Right atrium auricular region (tissue), 2 donors: ENCODE measurements around the gene GLYATL2. TPM values are rescaled to one million over a fixed set of nuclear protein-coding genes. Genes with fewer than 3 reads are reported as not detected.

Source experiments
- DNase-seq: peaks from one replicate; pipeline ENCODE4 v3.0.0-alpha.2; 2019; ENCODE audit warnings: low spot score
- H3K27ac ChIP-seq, 2 donors: fragments of 200-600 bp; sonication (generic); 1 replicate in 1 of 2; 2 replicates in 1 of 2; pipeline ENCODE4 v1.5.1; 2016 to 2019
- H3K27me3 ChIP-seq, 2 donors: fragments of 200-600 bp; sonication (generic); one replicate each; pipeline versions ENCODE4 v1.5.1 to v1.6.0; 2017 to 2019
- H3K36me3 ChIP-seq: fragments of 200-600 bp; sonication (generic); one replicate; pipeline ENCODE4 v1.5.1; 2016
- H3K4me1 ChIP-seq, 2 donors: fragments of 200-600 bp; sonication (generic); one replicate each; pipeline versions ENCODE4 v1.5.1 to v1.6.0; 2017 to 2019
- H3K4me3 ChIP-seq, 2 donors: fragments of 200-600 bp; sonication (generic); 1 replicate in 1 of 2; 2 replicates in 1 of 2; pipeline ENCODE4 v1.5.1; 2017 to 2019; ENCODE audit warnings: mild to moderate bottlenecking in 1 of 2, moderate library complexity in 1 of 2
- H3K9me3 ChIP-seq, 2 donors: fragments of 200-600 bp; sonication (generic); one replicate each; pipeline ENCODE4 v1.5.1; 2019
- CTCF ChIP-seq, 2 donors: fragments of 200-600 bp; sonication (generic); IDR thresholded peaks; one replicate each; pipeline ENCODE4 v1.5.1; 2019; ENCODE audit warnings: antibody characterized with exemption in 2 of 2
- total RNA-seq, 2 donors: library from RNA; depleted of rRNA; stranded (reverse); fragments of >200 nt; gene quantifications; one replicate each; pipeline ENCODE4 v1.1.0, GENCODE V29; 2016

GLYATL2 gene
- total RNA-seq, 2 donors from 2014 or later: 0.24 TPM; not detected in 1

GRCh38 chr11:58867556-58867955 is 23.1 kb upstream of the GLYATL2 start:
- H3K9me3 ChIP-seq: no peaks in the 10 kb centered on the region
- TF ChIP-seq CTCF (IDR thresholded peaks at IDR 0.05): no peak
- H3K27me3 ChIP-seq: no peaks in the 10 kb centered on the region
- no peak for DNase-seq
- no peak overlapping the region for H3K4me3 ChIP-seq
- no peak overlapping the region for H3K27ac ChIP-seq
- H3K36me3 ChIP-seq: no peaks in the 10 kb centered on the region
- H3K4me1 ChIP-seq: no peaks in the 10 kb centered on the region

DNA sequence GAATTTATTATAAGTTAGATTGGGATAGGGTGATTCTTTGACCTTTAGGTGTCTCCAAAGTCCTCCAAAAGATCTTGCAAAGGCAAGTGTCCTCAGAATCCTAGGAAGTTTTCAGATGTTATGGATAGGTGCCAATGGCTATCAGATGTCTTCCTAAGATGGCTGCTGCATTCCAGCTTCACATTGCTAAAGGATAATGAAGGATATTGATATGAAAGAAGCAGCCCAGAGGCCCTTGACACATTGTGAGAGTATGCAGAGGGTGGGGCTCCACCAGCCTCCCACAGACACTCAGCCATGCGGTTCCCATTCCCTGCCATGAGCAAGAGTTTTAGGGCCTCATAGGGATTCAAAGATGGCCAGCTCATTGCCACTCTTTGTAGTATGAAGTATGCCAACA is 22.3 kb upstream of the GLYATL2 start:
- Histone ChIP-seq H3K4me3 (no peak overlapping the region), H3K27me3 (no peaks in the 10 kb centered on the region), H3K27ac (no peak overlapping the region), H3K36me3 (no peaks in the 10 kb centered on the region), H3K4me1 (no peaks in the 10 kb centered on the region), H3K9me3 (peaks cover 0 to 6% of the 10 kb centered on the region in 2 donors)
- TF ChIP-seq CTCF (IDR thresholded peaks at IDR 0.05): no peak
- DNase-seq: no peak

DNA sequence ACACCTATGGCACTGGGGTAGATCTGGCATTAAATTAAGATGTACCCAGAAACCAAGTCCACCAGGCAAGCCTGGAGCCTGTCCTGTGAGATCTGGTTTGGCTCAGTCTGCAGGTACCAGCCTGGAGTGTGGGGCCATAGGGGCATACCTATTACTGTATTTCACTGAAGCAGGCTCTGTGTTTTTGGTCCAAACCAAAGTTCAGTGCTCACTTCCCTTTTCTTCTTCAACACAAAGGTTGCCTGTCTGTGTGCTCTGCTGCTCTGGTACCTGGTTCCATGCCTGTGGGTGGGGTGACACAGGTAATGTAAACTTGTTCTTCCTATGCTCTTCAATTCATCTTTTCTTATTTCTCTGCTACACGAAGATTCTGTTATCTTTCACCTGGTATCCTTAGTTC is 19.8 kb upstream of the GLYATL2 start:
- no peak for TF ChIP-seq CTCF (IDR thresholded peaks at IDR 0.05)
- Histone ChIP-seq H3K27me3 (no peaks in the 10 kb centered on the region), H3K4me3 (no peak overlapping the region), H3K4me1 (no peaks in the 10 kb centered on the region), H3K9me3 (peaks cover 0 to 11% of the 10 kb centered on the region in 2 donors), H3K27ac (no peak overlapping the region), H3K36me3 (no peaks in the 10 kb centered on the region)
- no peak for DNase-seq

DNA sequence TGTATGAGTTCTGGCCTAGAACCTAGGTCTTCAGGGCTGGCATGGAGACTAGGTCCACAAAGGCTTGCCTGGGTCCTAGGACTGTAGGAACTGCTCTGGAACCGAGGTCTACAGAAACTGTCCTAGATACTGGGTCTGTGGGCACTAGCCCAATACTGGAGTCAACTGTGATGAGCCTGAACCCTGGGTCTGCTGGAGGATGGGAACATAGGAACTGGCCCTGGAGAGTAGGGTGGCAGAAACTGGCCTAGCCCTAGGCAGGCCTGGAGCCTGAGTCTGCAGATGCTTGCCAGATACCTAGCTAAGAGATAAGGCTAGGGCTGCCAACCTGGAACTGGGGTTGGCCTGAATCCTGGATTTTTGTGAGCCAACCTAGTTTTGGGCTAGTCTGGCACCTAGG is 19.2 kb upstream of the GLYATL2 start:
- no peak for TF ChIP-seq CTCF (IDR thresholded peaks at IDR 0.05)
- Histone ChIP-seq H3K27me3 (no peaks in the 10 kb centered on the region), H3K36me3 (no peaks in the 10 kb centered on the region), H3K4me3 (no peak overlapping the region), H3K4me1 (no peaks in the 10 kb centered on the region), H3K9me3 (peaks cover 0 to 11% of the 10 kb centered on the region in 2 donors), H3K27ac (no peak overlapping the region)
- DNase-seq: no peak

DNA sequence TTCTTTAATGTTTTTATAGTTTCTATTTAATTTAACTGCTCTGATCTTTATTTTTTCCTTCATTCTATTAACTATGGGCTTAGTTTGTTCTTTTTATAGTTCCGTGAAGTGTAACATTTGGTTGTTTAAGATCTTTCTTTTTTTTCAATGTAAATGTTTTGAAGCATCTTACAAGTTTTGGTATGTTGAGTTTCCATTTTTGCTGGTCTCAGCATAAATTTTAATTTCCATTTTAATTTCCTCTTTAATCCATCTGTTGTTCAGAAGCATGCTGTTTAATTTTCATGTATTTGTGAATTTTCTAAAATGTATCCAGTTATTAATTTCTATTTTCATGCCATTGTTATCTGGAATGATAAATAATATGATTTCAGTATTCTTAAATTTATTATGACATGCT is 17.0 kb upstream of the GLYATL2 start:
- no peak for DNase-seq
- H3K27me3 ChIP-seq: no peaks in the 10 kb centered on the region
- no peak overlapping the region for H3K27ac ChIP-seq
- no peaks in the 10 kb centered on the region for H3K36me3 ChIP-seq
- H3K4me3 ChIP-seq: no peak overlapping the region
- peaks cover 0 to 11% of the 10 kb centered on the region in 2 donors for H3K9me3 ChIP-seq
- H3K4me1 ChIP-seq: no peaks in the 10 kb centered on the region
- no peak for TF ChIP-seq CTCF (IDR thresholded peaks at IDR 0.05)

- H3K36me3 ChIP-seq: no peaks in the 10 kb centered on the region
- DNase-seq: no peak
- no peak for TF ChIP-seq CTCF (IDR thresholded peaks at IDR 0.05)
- H3K27me3 ChIP-seq: no peaks in the 10 kb centered on the region
- peaks cover 0 to 5% of the 10 kb centered on the region in 2 donors for H3K9me3 ChIP-seq
- H3K4me3 ChIP-seq: no peak overlapping the region
- no peaks in the 10 kb centered on the region for H3K4me1 ChIP-seq
- H3K27ac ChIP-seq: no peak overlapping the region
Measured at GRCh38 chr11:58856806-58857205, 12.3 kb upstream of the GLYATL2 start.
